ENCODE measurements around the gene MFAP4. TPM values are rescaled to one million over a fixed set of nuclear protein-coding genes. Genes with fewer than 3 reads are reported as not detected.
"Not testable (repeated sequence)": the region's sequence is repeated elsewhere in the genome, so short reads cannot be mapped to it uniquely, and the experiment has no call there.

The MFAP4 gene
- total RNA-seq, 2 donors from 2014 or later = not detected

DNA sequence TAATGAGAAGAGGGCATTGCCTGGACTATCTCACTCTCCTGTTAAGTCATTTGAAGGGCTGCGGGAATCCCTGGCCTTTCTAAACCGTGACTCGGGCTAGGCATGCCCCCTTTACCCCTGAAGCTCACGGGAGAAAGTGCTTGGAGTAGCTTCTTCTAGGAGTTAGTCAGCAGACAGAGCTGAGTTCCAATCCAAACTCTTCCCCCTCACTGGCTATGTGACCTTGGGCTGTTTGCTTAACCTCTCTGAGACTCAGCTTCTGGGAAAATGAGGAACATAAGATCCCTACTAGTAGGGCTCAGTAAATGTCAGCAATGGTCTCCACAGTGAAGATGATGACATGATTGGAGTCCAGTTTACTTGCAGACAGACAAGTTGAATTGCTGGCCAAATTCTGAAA, 18.8 kb downstream of the MFAP4 start:
- DNase-seq (ENCODE audit: low spot score in 2 of 2) (no peak), ATAC-seq (no peak)
- H3K27ac Mint-ChIP-seq = no peak overlapping the region
- no peaks in the 10 kb centered on the region for H3K9me3 Mint-ChIP-seq
- H3K36me3 Mint-ChIP-seq = no peaks in the 10 kb centered on the region

DNA sequence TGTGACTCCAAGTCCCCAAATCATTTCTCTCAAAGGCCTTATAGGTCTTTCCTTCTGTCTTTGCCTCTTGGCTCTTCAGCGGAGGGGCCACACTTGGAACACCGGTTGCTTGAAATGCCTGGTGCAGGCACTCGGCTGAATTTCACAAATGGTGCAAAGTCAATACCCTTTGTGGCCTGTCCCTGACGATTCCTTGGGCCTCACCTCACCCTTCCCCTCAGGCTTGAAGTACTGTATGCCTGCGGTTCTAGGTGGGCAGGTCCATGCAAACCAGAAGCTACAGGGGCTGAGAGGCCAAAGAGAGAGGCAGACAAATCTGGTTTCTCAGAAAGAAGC, 20.4 kb downstream of the MFAP4 start:
- ATAC-seq (no peak), DNase-seq (ENCODE audit: low spot score in 2 of 2) (no peak)
- no peaks in the 10 kb centered on the region for H3K36me3 Mint-ChIP-seq
- H3K27ac Mint-ChIP-seq = no peak overlapping the region
- no peaks in the 10 kb centered on the region for H3K9me3 Mint-ChIP-seq

DNA sequence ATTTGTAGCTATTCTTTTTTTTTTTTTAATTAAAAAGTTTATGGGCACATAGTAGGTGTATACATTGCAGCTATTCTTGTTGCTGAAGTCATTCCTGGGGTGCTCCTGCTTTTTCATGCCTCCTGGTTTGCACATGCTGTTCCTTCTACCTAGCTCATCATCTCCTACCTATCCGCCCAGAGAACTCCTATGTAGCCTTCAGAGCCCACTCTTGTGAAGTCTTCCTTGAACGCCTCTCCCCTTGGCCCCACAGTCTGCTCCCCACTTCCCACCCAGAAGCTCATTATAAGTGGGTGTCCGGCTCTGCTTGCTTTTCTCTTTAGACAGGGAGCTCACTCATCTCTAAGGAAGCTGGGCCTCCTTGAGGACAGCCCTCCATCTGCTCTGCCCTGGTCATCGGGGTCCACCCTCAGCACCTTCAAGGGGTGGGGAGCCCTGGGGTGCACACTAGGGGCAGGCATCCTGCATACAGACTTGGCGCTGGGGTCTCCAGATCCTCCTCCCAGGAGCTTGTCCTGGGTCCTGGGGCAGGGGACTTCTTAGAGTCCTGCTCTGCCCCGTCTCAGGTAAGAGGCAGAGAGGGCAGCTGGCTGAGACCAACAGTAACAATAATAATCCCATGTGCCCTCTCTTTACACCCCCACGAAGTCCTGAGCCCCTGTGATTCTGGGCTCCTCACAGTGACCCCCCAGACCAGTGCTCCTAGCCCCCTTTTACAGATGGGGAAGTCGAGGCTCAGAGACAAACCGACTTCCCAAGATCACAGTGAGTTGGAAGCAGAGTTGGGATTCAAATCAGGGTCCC, 21.0 kb downstream of the MFAP4 start:
- ATAC-seq (no peak), DNase-seq (ENCODE audit: low spot score in 2 of 2) (no peak)
- Mint-ChIP-seq H3K27ac (peak overlapping the region in 1 of 2 donors; percentile 29), H3K9me3 (no peaks in the 10 kb centered on the region), H3K36me3 (no peaks in the 10 kb centered on the region)

DNA sequence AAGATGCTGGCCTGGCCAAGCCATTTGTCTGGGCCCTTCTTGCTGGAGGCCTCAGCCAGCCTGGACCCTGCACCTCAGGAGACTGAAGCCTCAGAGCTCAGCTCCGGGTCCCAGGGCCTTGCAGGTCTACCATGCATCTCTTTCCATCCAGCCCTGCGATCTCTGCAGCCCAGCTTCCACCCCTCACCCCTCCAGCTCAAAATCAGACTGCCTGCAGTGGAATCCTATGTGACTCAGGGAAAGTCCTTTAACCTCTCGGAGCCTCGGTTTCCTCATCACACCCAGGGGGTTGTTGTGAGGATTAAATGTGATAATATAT, 21.5 kb downstream of the MFAP4 start:
- ATAC-seq = no peak
- no peaks in the 10 kb centered on the region for H3K9me3 Mint-ChIP-seq
- H3K36me3 Mint-ChIP-seq = no peaks in the 10 kb centered on the region
- H3K27ac Mint-ChIP-seq = no peak overlapping the region
- no peak for DNase-seq (ENCODE audit: low spot score in 2 of 2)

DNA sequence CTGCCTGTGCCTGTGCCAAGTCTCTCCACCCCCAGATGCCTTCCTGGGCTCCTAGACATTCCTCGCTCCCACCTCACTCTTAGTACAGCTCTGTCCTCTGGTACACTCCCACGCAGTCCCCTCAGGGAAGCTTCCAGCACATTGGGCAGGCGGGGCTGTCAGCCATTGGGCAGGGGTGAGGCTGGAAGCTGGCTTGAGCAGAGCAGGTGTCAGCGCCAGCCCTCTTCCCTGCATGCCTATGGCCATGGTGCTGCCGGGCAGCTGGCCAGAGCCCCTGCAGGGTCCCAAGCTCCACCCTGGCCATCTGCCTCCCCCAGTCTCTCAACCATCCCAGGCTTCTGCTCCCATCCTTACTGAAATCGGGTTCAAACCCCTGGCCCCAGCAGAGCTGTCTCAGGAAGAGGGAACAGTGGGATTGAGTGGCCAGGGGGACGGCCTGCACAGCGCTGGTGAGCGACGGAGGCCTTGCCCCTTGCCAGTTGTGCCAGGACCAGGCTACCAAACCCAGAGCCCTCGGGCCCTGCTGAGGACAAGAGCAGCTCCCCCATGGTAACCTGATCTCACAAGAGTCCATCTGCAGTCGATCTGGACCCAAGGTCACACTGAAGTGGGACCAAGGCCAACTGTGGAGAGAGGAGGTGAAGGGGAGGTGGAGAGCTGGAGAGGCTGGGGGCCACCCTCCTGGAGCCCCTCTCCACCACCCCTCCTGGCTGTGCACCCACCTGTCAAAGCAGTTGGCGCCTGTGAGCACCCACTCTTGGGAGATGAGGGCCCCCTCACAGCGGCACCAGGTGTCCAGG, 22.1 kb downstream of the MFAP4 start:
- H3K27ac Mint-ChIP-seq = no peak overlapping the region
- H3K36me3 Mint-ChIP-seq = no peaks in the 10 kb centered on the region
- no peak for ATAC-seq
- DNase-seq (ENCODE audit: low spot score in 2 of 2) = no peak
- no peaks in the 10 kb centered on the region for H3K9me3 Mint-ChIP-seq

DNA sequence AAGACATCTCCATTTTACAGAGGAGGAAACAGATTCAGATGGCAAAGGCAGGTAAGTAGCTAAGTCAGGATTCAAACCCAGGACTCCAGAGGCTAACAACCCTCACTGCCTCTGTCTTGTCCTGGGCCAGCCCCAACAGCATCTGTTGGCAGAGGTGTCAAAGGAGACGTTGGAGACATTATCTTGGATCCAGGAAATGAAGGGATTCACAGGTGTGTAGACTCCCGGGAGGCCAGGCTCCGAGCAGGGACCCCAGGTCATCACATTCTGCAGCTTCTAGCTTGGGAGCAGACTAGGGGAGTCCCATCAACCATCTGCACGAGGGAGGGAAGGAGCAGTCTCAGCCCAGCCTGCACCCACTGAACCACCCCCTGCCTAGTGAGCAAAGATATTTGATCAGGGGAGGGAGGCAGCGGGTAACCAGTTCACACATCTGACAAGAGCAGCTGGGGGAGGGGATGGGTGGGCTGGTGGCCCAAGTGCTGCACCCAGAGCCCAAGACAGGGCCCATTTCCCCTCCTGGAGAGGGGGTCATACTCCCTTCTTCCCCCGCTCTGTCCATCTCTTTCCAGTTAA, 23.4 kb downstream of the MFAP4 start:
- ATAC-seq = no peak
- H3K9me3 Mint-ChIP-seq = no peaks in the 10 kb centered on the region
- DNase-seq (ENCODE audit: low spot score in 2 of 2) = no peak
- H3K27ac Mint-ChIP-seq = no peak overlapping the region
- no peaks in the 10 kb centered on the region for H3K36me3 Mint-ChIP-seq

DNA sequence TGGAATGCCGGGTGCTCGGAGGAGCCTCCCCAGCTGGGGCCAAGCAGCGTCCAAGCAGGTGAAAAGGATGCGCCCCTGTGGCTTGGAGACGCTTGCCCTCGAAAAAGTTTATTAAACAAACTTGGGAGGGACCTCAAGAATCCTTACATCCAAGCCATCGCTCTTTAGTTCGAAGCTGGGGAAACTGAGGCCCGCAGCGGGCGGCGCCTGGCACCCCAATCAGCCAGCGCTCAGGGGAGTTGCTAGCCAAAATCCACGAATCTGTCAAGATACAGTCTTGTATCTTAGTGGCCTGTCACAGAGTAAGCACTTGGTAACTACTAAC, 23.9 kb downstream of the MFAP4 start:
- ATAC-seq = no peak
- DNase-seq (ENCODE audit: low spot score in 2 of 2) = no peak
- no peaks in the 10 kb centered on the region for H3K36me3 Mint-ChIP-seq
- H3K9me3 Mint-ChIP-seq = no peaks in the 10 kb centered on the region
- H3K27ac Mint-ChIP-seq = peak overlapping the region in 1 of 2 donors; percentile 36

DNA sequence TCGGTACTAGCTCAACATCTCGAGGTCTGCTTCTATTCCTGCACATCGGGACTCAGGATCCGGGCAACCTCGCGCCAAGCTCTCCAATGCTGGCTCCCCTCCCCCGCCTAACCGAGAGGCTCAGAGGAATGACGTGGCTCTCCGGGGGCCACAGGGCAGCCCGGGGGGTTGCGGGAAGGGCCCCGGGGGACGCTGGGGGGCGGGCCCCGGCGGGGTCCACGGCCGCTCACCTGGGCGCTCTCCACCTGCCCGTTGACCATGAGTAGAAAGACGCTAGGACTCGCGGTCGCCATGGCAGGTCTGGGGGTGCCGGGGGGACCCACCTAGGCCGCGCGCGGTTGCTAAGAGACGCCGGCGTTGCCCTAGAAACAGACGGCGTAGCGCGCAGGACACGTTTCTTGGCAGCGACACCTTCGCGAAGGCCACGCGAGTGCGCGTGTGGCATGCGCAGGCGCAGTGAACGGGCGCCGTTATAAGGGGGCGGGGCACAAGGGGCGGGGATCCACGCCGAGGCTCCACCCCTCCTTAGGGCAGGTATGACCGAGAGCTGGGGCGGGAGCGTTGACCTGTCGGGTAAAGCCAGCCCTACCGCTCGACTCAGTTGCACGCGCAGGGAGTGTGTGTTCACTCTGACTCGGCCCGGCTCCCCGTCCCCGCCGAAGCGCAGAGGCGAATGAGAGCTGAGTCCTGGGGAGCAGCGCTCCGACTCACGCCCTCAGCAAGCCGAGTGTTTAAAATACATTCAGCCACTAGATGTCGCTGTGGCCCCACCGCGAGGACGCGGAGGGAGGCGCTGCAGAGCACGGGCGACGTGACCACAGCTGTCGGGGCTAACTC, 24.5 kb downstream of the MFAP4 start, which contains the start of gene B9D1:
Gene B9D1, minus strand, starts transcription at position 447 of the 837 bp plus-strand sequence. Its CDS starts 154 bp downstream, at position 293.
- Mint-ChIP-seq H3K27ac (peak within 1 kb of the TSS in 1 of 2 donors; percentile 36), H3K9me3 (no peaks in the 10 kb centered on the region), H3K36me3 (no peaks in the 10 kb centered on the region)
- ATAC-seq (peak; percentile 89 to 90), DNase-seq (ENCODE audit: low spot score in 2 of 2) (peak; percentile 88 to 93)

DNA sequence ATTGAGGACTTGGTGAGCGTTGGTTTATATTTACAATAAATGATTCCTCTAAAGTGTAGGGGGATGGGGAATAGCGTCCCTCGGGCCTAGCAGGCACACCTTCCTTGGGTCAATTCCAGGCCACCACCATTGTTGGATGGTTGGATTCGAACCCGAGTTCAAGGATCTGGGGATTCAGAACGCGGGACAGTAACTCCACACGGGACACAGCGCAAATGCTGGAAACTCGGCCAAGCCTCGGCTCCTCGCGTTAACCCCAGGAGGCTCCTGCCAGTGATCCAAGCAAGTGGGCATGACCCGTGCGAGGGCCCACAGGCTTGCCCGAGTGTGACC, 25.1 kb downstream of the MFAP4 start:
- ATAC-seq (no peak), DNase-seq (ENCODE audit: low spot score in 2 of 2) (no peak)
- Mint-ChIP-seq H3K36me3 (no peaks in the 10 kb centered on the region), H3K27ac (no peak overlapping the region), H3K9me3 (no peaks in the 10 kb centered on the region)

DNA sequence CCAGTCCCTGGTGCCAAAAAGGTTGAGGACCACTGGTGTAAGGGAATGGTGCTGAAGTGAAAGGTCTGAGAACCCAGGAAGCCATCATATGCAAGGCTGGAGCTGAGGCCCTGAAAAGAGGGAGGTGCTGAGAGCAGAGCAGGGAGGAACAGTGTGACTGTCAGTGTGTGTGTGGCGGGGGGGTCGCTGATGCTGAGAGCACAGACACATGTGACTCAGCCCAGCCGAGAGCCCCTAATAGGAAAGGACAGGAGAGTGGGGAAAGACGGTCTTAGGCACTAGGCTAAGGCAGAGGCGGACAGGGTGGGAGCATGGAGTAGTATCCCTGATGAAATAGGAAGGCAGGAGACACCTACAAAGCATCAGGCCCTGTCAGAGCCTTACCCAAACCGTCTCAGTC, 25.7 kb downstream of the MFAP4 start:
- Mint-ChIP-seq H3K27ac (no peak overlapping the region), H3K9me3 (no peaks in the 10 kb centered on the region), H3K36me3 (no peaks in the 10 kb centered on the region)
- ATAC-seq = no peak
- no peak for DNase-seq (ENCODE audit: low spot score in 2 of 2)

DNA sequence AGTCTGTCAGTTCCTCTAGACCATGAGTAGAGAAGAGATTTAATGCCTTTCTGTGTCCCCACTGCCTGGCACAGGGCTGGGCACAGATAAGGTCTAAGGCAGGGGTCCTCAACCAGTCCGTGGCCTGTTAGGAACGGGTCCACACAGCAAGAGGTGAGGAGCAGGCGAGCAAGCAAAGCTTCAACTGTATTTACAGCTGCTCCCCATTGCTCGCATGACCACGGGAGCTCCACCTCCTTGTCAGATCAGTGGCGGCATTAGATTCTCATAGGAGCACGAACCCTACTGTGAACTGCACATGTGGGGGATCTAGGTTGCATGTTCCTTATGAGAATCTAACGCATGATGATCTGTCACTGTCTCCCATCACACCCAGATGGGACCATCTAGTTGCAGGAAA, 26.2 kb downstream of the MFAP4 start:
- no peaks in the 10 kb centered on the region for H3K9me3 Mint-ChIP-seq
- H3K27ac Mint-ChIP-seq = no peak overlapping the region
- H3K36me3 Mint-ChIP-seq = no peaks in the 10 kb centered on the region
- ATAC-seq = no peak
- DNase-seq (ENCODE audit: low spot score in 2 of 2) = no peak

DNA sequence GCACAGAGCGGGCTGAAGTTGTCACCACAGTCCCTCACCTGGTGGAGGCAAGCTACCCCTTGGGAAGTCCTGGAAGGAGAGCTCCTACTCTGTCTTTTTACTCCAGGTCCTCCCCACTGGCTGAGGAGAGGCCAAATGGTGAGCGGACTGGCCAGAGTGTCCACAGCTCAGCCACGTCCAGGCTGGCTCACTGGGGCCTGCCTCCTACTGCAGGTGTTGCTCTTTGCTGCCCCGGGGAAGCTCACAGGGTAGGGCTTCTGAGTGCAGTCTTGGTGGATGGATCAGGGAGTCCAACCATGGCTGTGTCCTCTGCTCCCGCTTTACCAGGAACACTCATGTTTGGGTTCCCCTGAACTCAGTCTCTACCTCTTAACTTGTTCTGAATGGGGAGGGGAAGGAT, 27.1 kb downstream of the MFAP4 start:
- DNase-seq (ENCODE audit: low spot score in 2 of 2) (no peak), ATAC-seq (no peak)
- no peaks in the 10 kb centered on the region for H3K9me3 Mint-ChIP-seq
- H3K36me3 Mint-ChIP-seq = no peaks in the 10 kb centered on the region
- H3K27ac Mint-ChIP-seq = no peak overlapping the region

DNA sequence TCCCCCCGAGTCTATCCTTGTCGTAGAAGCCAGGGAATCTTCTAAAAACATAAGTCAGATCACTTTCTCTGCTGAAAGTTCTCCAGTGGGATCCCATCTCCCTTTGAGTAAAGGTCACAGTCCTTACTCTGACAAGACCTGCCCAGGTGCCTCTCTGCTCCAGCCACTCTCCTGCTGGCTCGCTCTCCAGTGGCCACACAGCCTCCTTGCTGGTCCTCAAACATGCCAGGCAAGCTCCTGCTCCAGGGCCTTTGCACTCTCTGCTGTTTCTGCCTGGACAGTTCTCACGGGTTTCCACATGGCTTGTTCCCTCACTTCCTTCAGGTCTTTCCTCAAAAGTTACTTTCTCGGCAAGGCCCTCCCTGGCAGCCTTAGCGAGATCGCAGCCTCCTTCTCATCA, 27.8 kb downstream of the MFAP4 start:
- Mint-ChIP-seq H3K9me3 (no peaks in the 10 kb centered on the region), H3K36me3 (no peaks in the 10 kb centered on the region)
- no peak for ATAC-seq

DNA sequence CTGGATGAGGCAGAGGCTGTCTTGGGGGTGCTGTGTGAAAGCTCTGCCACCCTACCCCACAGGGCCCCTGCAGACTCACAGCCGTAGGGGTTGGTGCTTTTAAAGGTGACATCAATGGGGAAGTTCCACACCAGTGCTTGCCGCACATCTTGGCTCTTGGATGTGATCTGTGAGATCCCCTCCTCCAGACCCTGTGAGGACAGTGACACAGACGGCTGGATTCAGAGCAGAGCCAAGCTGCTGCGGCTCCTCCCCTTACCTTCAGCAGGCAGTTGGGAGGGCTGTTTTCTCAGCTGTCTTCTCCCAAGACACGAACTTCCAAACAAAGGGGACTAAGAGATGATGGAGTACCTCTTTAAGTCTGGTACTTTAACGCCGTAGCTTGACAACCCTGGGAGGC, 29.2 kb downstream of the MFAP4 start:
- no peaks in the 10 kb centered on the region for H3K36me3 Mint-ChIP-seq
- no peak for ATAC-seq
- no peak for DNase-seq (ENCODE audit: low spot score in 2 of 2)
- H3K27ac Mint-ChIP-seq = no peak overlapping the region
- H3K9me3 Mint-ChIP-seq = no peaks in the 10 kb centered on the region

More for the DNA sequence above, 27.8 kb downstream of the MFAP4 start:
- H3K27ac Mint-ChIP-seq = peak overlapping the region in 1 of 2 donors; percentile 5
- DNase-seq (ENCODE audit: low spot score in 2 of 2) = no peak

DNA sequence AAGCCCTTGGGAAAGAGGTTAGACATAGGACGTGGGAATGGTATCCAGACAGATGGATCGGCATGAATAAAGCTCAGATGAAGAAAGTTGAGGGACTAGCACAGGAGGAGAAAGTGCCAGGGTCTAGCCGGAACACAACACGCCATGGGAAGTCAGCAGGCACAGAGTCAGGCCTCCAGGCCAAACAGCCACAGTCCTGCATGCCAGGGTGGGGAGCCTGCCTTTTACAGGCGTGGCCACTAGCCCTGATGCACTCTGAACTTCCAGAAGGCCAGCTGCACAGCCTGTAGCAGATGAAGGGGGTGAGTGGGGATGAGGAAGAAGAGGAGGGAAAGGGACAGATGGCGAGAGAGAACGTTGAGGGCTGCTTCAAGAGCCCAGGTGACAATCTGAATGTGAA, 29.6 kb downstream of the MFAP4 start:
- peak overlapping the region in 1 of 2 donors; percentile 86 for H3K27ac Mint-ChIP-seq
- DNase-seq (ENCODE audit: low spot score in 2 of 2) (no peak), ATAC-seq (no peak)
- H3K9me3 Mint-ChIP-seq = no peaks in the 10 kb centered on the region
- H3K36me3 Mint-ChIP-seq = no peaks in the 10 kb centered on the region

DNA sequence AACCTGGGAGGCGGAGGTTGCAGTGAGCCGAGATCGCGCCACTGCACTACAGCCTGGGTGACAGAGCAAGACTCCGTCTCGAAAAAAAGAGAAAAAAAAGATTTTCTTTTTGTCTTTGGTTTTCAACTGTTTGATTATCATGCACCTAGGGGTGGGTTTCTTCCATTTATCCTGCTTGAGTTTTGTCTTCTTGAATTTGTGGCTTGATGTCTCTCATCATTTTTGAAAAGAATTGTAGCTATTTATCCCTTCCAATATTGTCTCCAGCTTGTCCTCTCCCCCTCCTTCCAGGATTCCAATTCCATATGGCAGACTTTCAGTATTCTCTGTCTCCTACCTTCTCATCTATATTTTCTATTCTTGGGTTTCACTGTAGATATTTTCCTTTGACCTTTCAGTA, 32.2 kb downstream of the MFAP4 start:
- ATAC-seq = no peak
- DNase-seq (ENCODE audit: low spot score in 2 of 2) = no peak
- H3K9me3 Mint-ChIP-seq = no peaks in the 10 kb centered on the region
- no peak overlapping the region for H3K27ac Mint-ChIP-seq
- no peaks in the 10 kb centered on the region for H3K36me3 Mint-ChIP-seq

DNA sequence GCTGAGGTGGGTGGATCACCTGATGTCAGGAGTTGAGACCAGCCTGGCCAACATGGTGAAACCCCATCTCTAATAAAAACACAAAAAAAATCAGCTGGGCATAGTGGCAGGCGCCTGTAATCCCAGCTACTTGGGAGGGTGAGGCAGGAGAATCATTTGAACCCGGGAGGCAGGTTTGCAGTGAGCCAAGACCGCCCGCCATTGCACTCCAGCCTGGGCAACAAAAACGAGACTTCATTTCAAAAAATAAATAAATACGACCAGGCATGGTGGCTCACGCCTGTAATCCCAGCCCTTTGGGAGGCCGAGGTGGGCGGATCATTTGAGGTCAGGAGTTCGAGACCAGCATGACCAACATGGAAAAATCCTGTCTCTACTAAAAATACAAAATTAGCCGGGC, 33.6 kb downstream of the MFAP4 start:
- not testable (repeated sequence) for H3K9me3 Mint-ChIP-seq; H3K27ac Mint-ChIP-seq; ATAC-seq; DNase-seq (ENCODE audit: low spot score in 2 of 2); H3K36me3 Mint-ChIP-seq

Measured in activated naive CD4-positive, alpha-beta T cell treated with anti-CD3 and anti-CD28 coated beads, Interleukin-2, amount 50 U/mL, for 72 hours (primary cell).